ENCODE measurements around the gene CCDC34. TPM values are rescaled to one million over a fixed set of nuclear protein-coding genes. Genes with fewer than 3 reads are reported as not detected.

CCDC34 gene
- total and polyA plus RNA-seq, 8 donors: 3.3 to 10.1 (median 4.5) TPM

DNA sequence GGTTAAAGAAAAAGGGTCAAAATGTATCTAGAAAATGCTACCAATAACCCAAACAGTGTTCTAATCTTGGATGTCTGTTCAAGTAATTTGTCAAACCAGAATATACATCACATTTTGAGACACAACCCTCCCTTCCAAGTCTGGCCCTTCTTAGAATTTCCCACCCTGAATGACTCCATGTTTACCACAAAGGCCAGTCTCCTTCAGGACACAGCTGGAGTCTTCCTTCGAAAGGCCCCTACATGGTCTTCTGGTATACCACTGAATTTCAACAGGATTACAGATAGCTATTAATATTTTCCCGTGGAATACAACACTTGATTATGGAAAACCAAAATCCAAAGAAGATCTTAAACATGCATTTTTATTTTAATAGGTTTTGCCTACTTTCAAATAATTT is 10.2 kb downstream of the CCDC34 start:
- intact Hi-C loops (cut with DNase I): no loop called here
- H3K4me3 ChIP-seq: no peak overlapping the region
- no peak for DNase-seq
- no peak overlapping the region for H3K27ac ChIP-seq
- no peaks in the 10 kb centered on the region for H3K27me3 ChIP-seq
- H3K36me3 ChIP-seq: no peaks in the 10 kb centered on the region
- peaks cover 39 to 51% (median 45%) of the 10 kb centered on the region in 3 donors for H3K4me1 ChIP-seq
- TF ChIP-seq, protein P1, sequence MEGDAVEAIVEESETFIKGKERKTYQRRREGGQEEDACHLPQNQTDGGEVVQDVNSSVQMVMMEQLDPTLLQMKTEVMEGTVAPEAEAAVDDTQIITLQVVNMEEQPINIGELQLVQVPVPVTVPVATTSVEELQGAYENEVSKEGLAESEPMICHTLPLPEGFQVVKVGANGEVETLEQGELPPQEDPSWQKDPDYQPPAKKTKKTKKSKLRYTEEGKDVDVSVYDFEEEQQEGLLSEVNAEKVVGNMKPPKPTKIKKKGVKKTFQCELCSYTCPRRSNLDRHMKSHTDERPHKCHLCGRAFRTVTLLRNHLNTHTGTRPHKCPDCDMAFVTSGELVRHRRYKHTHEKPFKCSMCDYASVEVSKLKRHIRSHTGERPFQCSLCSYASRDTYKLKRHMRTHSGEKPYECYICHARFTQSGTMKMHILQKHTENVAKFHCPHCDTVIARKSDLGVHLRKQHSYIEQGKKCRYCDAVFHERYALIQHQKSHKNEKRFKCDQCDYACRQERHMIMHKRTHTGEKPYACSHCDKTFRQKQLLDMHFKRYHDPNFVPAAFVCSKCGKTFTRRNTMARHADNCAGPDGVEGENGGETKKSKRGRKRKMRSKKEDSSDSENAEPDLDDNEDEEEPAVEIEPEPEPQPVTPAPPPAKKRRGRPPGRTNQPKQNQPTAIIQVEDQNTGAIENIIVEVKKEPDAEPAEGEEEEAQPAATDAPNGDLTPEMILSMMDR (IDR thresholded peaks at IDR 0.05): no peak
- no peak for ATAC-seq
- WGBS, 2 donors: 96% methylated on average over 2 of the region's 2 CpGs
- no peaks in the 10 kb centered on the region for H3K9me3 ChIP-seq
- no peak for FAIRE-seq

DNA sequence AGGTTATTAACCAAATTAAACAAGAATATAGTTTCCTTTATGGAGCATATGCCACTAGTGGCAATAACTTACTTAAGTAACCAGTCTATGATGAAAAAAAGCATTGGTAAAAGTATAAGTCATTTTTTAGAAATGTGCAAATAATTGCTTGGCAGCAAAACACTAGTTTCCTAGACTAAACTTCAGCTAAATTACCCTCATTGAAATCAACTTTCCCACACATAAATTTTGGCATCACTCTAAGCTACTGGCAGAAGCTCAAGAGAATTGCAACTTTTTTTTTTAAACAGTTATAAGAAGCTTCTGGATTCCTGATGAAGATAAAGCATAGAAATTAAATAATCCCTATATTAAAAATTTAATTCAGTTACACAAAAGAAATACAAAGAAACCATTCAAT is 12.5 kb downstream of the CCDC34 start:
- Histone ChIP-seq H3K27ac (peak overlapping the region in 2 of 4 donors; percentile 22 to 50), H3K27me3 (no peaks in the 10 kb centered on the region), H3K4me1 (peaks cover 31 to 42% (median 39%) of the 10 kb centered on the region in 3 donors), H3K9me3 (no peaks in the 10 kb centered on the region), H3K36me3 (no peaks in the 10 kb centered on the region), H3K4me3 (no peak overlapping the region)
- FAIRE-seq: no peak
- TF ChIP-seq, protein P1 (IDR thresholded peaks at IDR 0.05): no peak
- intact Hi-C loops (cut with DNase I): no loop called here
- peak in 3 of 4 donors; percentile 34 to 54 (median 43) for ATAC-seq
- DNase-seq: no peak

DNA sequence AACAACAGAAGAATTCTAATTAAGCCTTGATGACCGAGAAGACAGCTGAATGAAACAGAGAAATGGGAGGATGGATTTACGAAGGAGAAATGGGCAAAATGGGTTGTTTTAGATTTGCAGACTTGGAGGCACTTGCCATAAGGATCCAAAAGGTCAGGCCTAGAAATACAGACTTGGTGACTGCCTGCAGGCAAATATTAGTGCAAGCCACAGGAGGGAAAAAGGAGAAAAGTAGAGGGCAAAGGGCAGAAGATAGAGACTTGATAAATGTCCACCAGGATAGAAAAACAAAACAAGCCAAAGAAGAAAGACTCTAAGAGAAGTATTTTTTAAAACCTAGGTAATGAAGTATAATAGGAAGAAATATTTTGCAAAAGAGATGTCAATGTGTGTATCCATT is 13.1 kb downstream of the CCDC34 start:
- DNase-seq (no peak), FAIRE-seq (no peak), ATAC-seq (peak in 1 of 4 donors; percentile 35)
- H3K9me3 ChIP-seq: no peaks in the 10 kb centered on the region
- peak overlapping the region in 2 of 4 donors; percentile 22 to 50 for H3K27ac ChIP-seq
- TF ChIP-seq, protein P1 (IDR thresholded peaks at IDR 0.05): no peak
- 87 to 89% methylated on average over 2 of the region's 2 CpGs for WGBS, 2 donors
- intact Hi-C loops (cut with DNase I): no loop called here
- H3K27me3 ChIP-seq: no peaks in the 10 kb centered on the region
- H3K4me1 ChIP-seq: peaks cover 29 to 42% (median 33%) of the 10 kb centered on the region in 3 donors
- H3K36me3 ChIP-seq: no peaks in the 10 kb centered on the region
- H3K4me3 ChIP-seq: no peak overlapping the region

DNA sequence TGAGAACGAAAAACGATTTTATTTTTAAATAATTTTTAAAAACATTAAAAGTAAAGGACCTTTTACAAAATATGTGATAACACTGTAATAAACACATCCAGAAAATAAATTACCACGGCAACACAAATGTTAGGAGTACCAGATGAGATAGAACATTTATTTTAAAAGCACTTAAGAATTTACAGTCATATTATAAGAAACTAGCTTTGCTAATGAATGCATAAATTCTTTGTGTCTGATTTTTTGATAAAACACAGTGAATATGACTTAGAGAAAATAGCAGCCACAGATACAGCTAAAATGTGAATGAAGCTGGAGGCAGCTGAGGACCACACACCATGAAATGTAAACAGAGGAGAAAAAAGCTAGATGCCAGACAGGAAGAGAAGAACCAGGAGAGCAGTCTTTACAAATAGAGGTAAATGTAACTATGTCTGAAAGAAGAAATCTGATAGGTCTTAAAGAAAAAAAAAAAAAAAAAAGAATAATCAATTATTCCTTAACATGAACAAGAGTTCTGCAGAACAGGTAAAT is 14.6 kb downstream of the CCDC34 start:
- H3K36me3 ChIP-seq: no peaks in the 10 kb centered on the region
- H3K27ac ChIP-seq: peak overlapping the region in 1 of 4 donors; percentile 33
- ATAC-seq (peak in 3 of 4 donors; percentile 36 to 46 (median 44)), FAIRE-seq (peak; percentile 43), DNase-seq (no peak)
- peak overlapping the region in 1 of 4 donors; percentile 15 for H3K4me3 ChIP-seq
- WGBS, 2 donors: 15 to 16% methylated on average over 3 of the region's 3 CpGs
- TF ChIP-seq, protein P1 (IDR thresholded peaks at IDR 0.05): no peak
- no peaks in the 10 kb centered on the region for H3K27me3 ChIP-seq
- peaks cover 22 to 30% (median 28%) of the 10 kb centered on the region in 3 donors for H3K4me1 ChIP-seq
- no peaks in the 10 kb centered on the region for H3K9me3 ChIP-seq
- intact Hi-C loops (cut with DNase I): no loop called here
